Measurements from ENCODE around the gene TBK1. TPM values are rescaled to one million over a fixed set of nuclear protein-coding genes. Genes with fewer than 3 reads are reported as not detected.

Gene TBK1
- 10 to 100 TPM; 27.2 to 36.9 (median 29.2) TPM for polyA plus RNA-seq

GRCh38 chr12:64451687-64452558 lies at the start of gene TBK1:
TBK1 (plus strand) TSS chr12:64452120; CDS start chr12:64455871, 3,751 bp downstream.
- peaks cover 4% of the 10 kb centered on the region in 3 donors for H3K36me3 Mint-ChIP-seq
- H3K4me1 Mint-ChIP-seq, result peaks cover 44 to 57% of the 10 kb centered on the region in 2 donors
- peak; percentile 80 to 82 (median 81) for DNase-seq
- H3K4me3 Mint-ChIP-seq, result peak within 1 kb of the TSS; percentile 97 to 99 (median 98)
- H3K27me3 Mint-ChIP-seq (ENCODE audit: low read depth in 3 of 3), result peaks cover 5 to 13% (median 6%) of the 10 kb centered on the region in 3 donors
- H3K9me3 Mint-ChIP-seq, result no peaks in the 10 kb centered on the region
- peak within 1 kb of the TSS; percentile 94 to 98 (median 98) for H3K27ac Mint-ChIP-seq

GRCh38 chr12:64402181-64402580 lies 49.7 kb upstream of the TBK1 start:
- peaks cover 2 to 11% (median 5%) of the 10 kb centered on the region in 3 donors for H3K27me3 Mint-ChIP-seq (ENCODE audit: low read depth in 3 of 3)
- DNase-seq, result no peak
- no peak overlapping the region for H3K4me3 Mint-ChIP-seq
- H3K4me1 Mint-ChIP-seq, result peaks cover 12 to 15% of the 10 kb centered on the region in 2 donors
- no peaks in the 10 kb centered on the region for H3K36me3 Mint-ChIP-seq
- no peaks in the 10 kb centered on the region for H3K9me3 Mint-ChIP-seq
- no peak overlapping the region for H3K27ac Mint-ChIP-seq

- Mint-ChIP-seq H3K4me3 (peak within 1 kb of the TSS; percentile 93 to 98 (median 97)), H3K4me1 (peaks cover 15 to 18% of the 10 kb centered on the region in 2 donors), H3K27ac (peak within 1 kb of the TSS; percentile 92 to 97 (median 95)), H3K27me3 (ENCODE audit: low read depth in 3 of 3) (peaks cover 2 to 10% (median 5%) of the 10 kb centered on the region in 3 donors), H3K9me3 (no peaks in the 10 kb centered on the region), H3K36me3 (no peaks in the 10 kb centered on the region)
- peak; percentile 90 to 93 (median 91) for DNase-seq
Measured at GRCh38 chr12:64403707-64404469, 48.0 kb upstream of the TBK1 start, which contains the start of gene XPOT. XPOT (plus strand) TSS chr12:64404392; CDS start chr12:64410036, 5,644 bp downstream.

- Mint-ChIP-seq H3K4me1 (peaks cover 15 to 18% of the 10 kb centered on the region in 2 donors), H3K27me3 (ENCODE audit: low read depth in 3 of 3) (peaks cover 2 to 10% (median 5%) of the 10 kb centered on the region in 3 donors), H3K9me3 (no peaks in the 10 kb centered on the region), H3K36me3 (no peaks in the 10 kb centered on the region), H3K4me3 (peak overlapping the region; percentile 93 to 98 (median 97)), H3K27ac (peak overlapping the region; percentile 92 to 97 (median 94))
- peak; percentile 44 to 49 (median 48) for DNase-seq
Measured at GRCh38 chr12:64404470-64405256, 47.3 kb upstream of the TBK1 start.

GRCh38 chr12:64407342-64408223 lies 44.3 kb upstream of the TBK1 start:
- Mint-ChIP-seq H3K36me3 (peaks cover 3 to 16% (median 9%) of the 10 kb centered on the region in 3 donors), H3K4me1 (peaks cover 15 to 18% of the 10 kb centered on the region in 2 donors), H3K4me3 (no peak overlapping the region), H3K9me3 (no peaks in the 10 kb centered on the region), H3K27me3 (ENCODE audit: low read depth in 3 of 3) (peaks cover 2 to 9% (median 5%) of the 10 kb centered on the region in 3 donors), H3K27ac (peak overlapping the region in 1 of 6 donors; percentile 62)
- no peak for DNase-seq

- H3K4me3 Mint-ChIP-seq, result no peak overlapping the region
- no peaks in the 10 kb centered on the region for H3K9me3 Mint-ChIP-seq
- DNase-seq, result no peak
- H3K27ac Mint-ChIP-seq, result no peak overlapping the region
- peaks cover 3 to 10% of the 10 kb centered on the region in 2 donors for H3K4me1 Mint-ChIP-seq
- H3K27me3 Mint-ChIP-seq (ENCODE audit: low read depth in 3 of 3), result no peaks in the 10 kb centered on the region
- H3K36me3 Mint-ChIP-seq, result peaks cover 12 to 31% (median 31%) of the 10 kb centered on the region in 3 donors
Measured at GRCh38 chr12:64411427-64411826, 40.5 kb upstream of the TBK1 start.

GRCh38 chr12:64412459-64412858 lies 39.5 kb upstream of the TBK1 start:
- Mint-ChIP-seq H3K4me1 (peaks cover 0 to 3% of the 10 kb centered on the region in 2 donors), H3K4me3 (no peak overlapping the region), H3K36me3 (peaks cover 16 to 36% (median 34%) of the 10 kb centered on the region in 3 donors), H3K9me3 (no peaks in the 10 kb centered on the region), H3K27me3 (ENCODE audit: low read depth in 3 of 3) (no peaks in the 10 kb centered on the region), H3K27ac (no peak overlapping the region)
- DNase-seq, result no peak

GRCh38 chr12:64413884-64414283 lies 38.0 kb upstream of the TBK1 start:
- H3K36me3 Mint-ChIP-seq, result peaks cover 27 to 46% (median 38%) of the 10 kb centered on the region in 3 donors
- H3K4me1 Mint-ChIP-seq, result no peaks in the 10 kb centered on the region
- no peaks in the 10 kb centered on the region for H3K9me3 Mint-ChIP-seq
- no peaks in the 10 kb centered on the region for H3K27me3 Mint-ChIP-seq (ENCODE audit: low read depth in 3 of 3)
- DNase-seq, result no peak
- H3K4me3 Mint-ChIP-seq, result no peak overlapping the region
- H3K27ac Mint-ChIP-seq, result no peak overlapping the region

GRCh38 chr12:64418209-64418608 lies 33.7 kb upstream of the TBK1 start:
- Mint-ChIP-seq H3K4me1 (no peaks in the 10 kb centered on the region), H3K27ac (no peak overlapping the region), H3K4me3 (no peak overlapping the region), H3K36me3 (peaks cover 42 to 52% (median 45%) of the 10 kb centered on the region in 3 donors), H3K27me3 (ENCODE audit: low read depth in 3 of 3) (no peaks in the 10 kb centered on the region), H3K9me3 (no peaks in the 10 kb centered on the region)
- no peak for DNase-seq

GRCh38 chr12:64419696-64420095 lies 32.2 kb upstream of the TBK1 start:
- Mint-ChIP-seq H3K4me1 (no peaks in the 10 kb centered on the region), H3K27ac (no peak overlapping the region), H3K27me3 (ENCODE audit: low read depth in 3 of 3) (no peaks in the 10 kb centered on the region), H3K36me3 (peaks cover 42 to 56% (median 45%) of the 10 kb centered on the region in 3 donors), H3K9me3 (no peaks in the 10 kb centered on the region), H3K4me3 (no peak overlapping the region)
- no peak for DNase-seq

- H3K27ac Mint-ChIP-seq, result peak overlapping the region in 1 of 6 donors; percentile 43
- H3K36me3 Mint-ChIP-seq, result peaks cover 42 to 68% (median 54%) of the 10 kb centered on the region in 3 donors
- H3K27me3 Mint-ChIP-seq (ENCODE audit: low read depth in 3 of 3), result no peaks in the 10 kb centered on the region
- H3K9me3 Mint-ChIP-seq, result no peaks in the 10 kb centered on the region
- no peaks in the 10 kb centered on the region for H3K4me1 Mint-ChIP-seq
- DNase-seq, result no peak
- H3K4me3 Mint-ChIP-seq, result no peak overlapping the region
Measured at GRCh38 chr12:64427988-64428387, 23.9 kb upstream of the TBK1 start.

GRCh38 chr12:64428956-64429355 lies 23.0 kb upstream of the TBK1 start:
- Mint-ChIP-seq H3K27ac (no peak overlapping the region), H3K36me3 (peaks cover 46 to 65% (median 57%) of the 10 kb centered on the region in 3 donors), H3K4me1 (no peaks in the 10 kb centered on the region), H3K9me3 (no peaks in the 10 kb centered on the region), H3K27me3 (ENCODE audit: low read depth in 3 of 3) (no peaks in the 10 kb centered on the region), H3K4me3 (no peak overlapping the region)
- DNase-seq, result no peak

Data from immature natural killer cell (primary cell).